ENCODE measurements around the gene ZNF805. TPM values are rescaled to one million over a fixed set of nuclear protein-coding genes. Genes with fewer than 3 reads are reported as not detected.
"Not testable (repeated sequence)": the region's sequence is repeated elsewhere in the genome, so short reads cannot be mapped to it uniquely, and the experiment has no call there.

ZNF805 gene
- total RNA-seq = 10 to 100 TPM in 2 of 4 donors, 1 to 10 TPM in 2; 7.4 to 17.0 (median 10.1) TPM

DNA sequence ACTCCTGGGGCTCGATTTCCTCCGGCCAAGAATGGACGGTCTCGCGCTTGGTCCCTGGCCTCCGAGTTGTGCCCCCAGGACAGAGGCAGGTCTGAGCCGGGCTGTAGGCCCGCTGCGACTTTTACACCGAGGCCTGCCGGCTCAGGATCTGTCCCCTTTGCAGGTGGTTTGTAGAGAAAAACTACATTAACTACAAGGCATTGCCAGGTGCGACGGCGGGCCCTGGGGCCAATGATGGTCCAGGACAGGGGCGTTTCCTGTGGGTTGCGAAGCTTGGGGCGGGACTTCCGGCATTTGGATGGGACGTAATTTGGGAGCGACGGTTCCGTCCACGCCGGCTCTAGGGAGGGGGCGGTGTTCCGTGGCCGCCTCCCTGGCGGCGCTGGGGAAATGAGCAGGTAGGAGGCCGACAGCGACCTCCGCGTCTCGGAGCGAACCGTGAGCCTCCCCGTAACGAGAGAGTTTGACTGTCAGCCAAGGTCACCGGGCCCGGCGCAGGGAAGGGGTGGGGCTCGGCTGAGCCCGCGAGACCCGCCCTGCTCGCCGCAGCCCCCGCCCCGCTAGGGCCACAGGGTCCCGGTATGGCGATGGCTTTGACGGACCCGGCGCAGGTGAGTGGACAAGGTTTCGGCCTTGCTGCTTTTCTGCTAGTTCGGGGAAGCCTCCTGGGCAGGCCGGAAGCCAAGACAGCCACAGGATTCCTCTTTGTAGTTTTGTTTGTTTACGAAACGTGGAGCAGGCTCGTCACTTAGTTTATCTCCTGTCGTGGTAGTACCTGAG is at the start of gene ZNF805:
ZNF805 (plus strand) TSS at position 322 of the 780 bp plus-strand sequence; CDS start at position 582, 260 bp downstream.
- peak; percentile 95 to 99 (median 96) for DNase-seq
- Histone ChIP-seq H3K4me1 (peaks cover 0 to 15% (median 2%) of the 10 kb centered on the region in 4 donors), H3K36me3 (peaks cover 0 to 18% (median 0%) of the 10 kb centered on the region in 3 donors), H3K4me3 (peak within 1 kb of the TSS; percentile 73 to 88 (median 84)), H3K9me3 (no peaks in the 10 kb centered on the region), H3K27me3 (no peaks in the 10 kb centered on the region), H3K27ac (peak within 1 kb of the TSS; percentile 86 to 92 (median 90))
- TF ChIP-seq CTCF (IDR thresholded peaks at IDR 0.05) (peak in 2 of 6 experiments; percentile 23 to 31), POLR2A (IDR thresholded peaks at IDR 0.05) (peak; percentile 51 to 57)

GRCh38 chr19:57191141-57192076 is 49.0 kb upstream of the ZNF805 start, which contains the start of gene ZNF264:
Gene ZNF264 (plus strand): TSS chr19:57191500. CDS start chr19:57191914, 414 bp downstream.
- H3K27me3 ChIP-seq = no peaks in the 10 kb centered on the region
- H3K4me1 ChIP-seq = peaks cover 0 to 13% (median 5%) of the 10 kb centered on the region in 4 donors
- H3K27ac ChIP-seq = peak within 1 kb of the TSS; percentile 70 to 87 (median 86)
- TF ChIP-seq POLR2A (IDR thresholded peaks at IDR 0.05) (no peak), CTCF (IDR thresholded peaks at IDR 0.05) (no peak)
- H3K9me3 ChIP-seq = no peaks in the 10 kb centered on the region
- DNase-seq = peak; percentile 81 to 95 (median 92)
- peak within 1 kb of the TSS; percentile 83 to 93 (median 90) for H3K4me3 ChIP-seq
- peaks cover 0 to 31% (median 3%) of the 10 kb centered on the region in 3 donors for H3K36me3 ChIP-seq

- no peaks in the 10 kb centered on the region for H3K27me3 ChIP-seq
- H3K27ac ChIP-seq = peak overlapping the region; percentile 70 to 87 (median 86)
- TF ChIP-seq CTCF (IDR thresholded peaks at IDR 0.05) (no peak), POLR2A (IDR thresholded peaks at IDR 0.05) (no peak)
These were observed 48.4 kb upstream of the ZNF805 start for GRCh38 chr19:57192077-57192420.

DNA sequence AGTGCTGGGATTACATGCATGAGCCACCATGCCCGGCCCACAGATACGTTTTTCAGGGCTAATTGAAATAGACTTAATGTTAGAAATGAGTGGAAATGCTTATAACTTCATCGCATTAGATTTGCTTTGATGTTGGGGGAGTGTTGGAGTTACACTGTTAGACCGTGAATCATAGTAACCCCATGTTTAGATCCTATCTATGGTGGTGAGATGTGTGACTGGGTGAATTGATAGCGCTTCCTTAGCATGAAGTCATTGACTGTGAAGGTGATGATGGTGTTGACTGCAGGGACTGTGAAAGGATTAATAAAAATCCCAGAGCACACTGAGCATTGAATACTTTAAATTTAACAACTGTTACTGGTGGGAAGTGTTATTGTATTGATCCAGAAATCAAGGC is 47.4 kb upstream of the ZNF805 start:
- Histone ChIP-seq H3K4me1 (peaks cover 0 to 13% (median 5%) of the 10 kb centered on the region in 4 donors), H3K4me3 (peak overlapping the region in 2 of 4 donors; percentile 88 to 93)

More at GRCh38 chr19:57192077-57192420, 48.4 kb upstream of the ZNF805 start:
- H3K4me3 ChIP-seq = peak overlapping the region; percentile 83 to 93 (median 90)
- peaks cover 0 to 13% (median 5%) of the 10 kb centered on the region in 4 donors for H3K4me1 ChIP-seq
- H3K9me3 ChIP-seq = no peaks in the 10 kb centered on the region
- DNase-seq = no peak
- H3K36me3 ChIP-seq = peaks cover 0 to 38% (median 3%) of the 10 kb centered on the region in 3 donors

DNA sequence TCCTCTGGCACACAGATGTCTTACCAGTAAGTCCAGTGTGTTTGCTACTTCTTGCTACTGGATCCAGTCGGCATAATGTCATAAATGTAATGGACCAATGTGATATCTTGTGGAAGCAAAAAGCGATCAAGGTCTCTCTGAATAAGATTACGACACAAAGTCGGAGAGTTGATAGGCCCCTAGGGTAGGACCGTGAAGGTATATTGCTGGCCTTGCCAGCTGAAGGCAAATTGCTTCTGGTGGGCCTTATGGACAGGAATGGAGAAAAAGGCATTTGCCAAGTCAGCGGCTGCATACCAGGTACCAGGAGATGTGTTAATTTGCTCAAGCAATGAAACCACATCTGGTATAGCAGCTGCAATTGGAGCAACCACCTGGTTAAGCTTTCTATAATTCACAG is 42.6 kb upstream of the ZNF805 start:
- H3K9me3 ChIP-seq, DNase-seq, H3K4me1 ChIP-seq, H3K27ac ChIP-seq, H3K27me3 ChIP-seq, H3K4me3 ChIP-seq: not testable (repeated sequence)
- peaks cover 0 to 86% (median 3%) of the 10 kb centered on the region in 3 donors for H3K36me3 ChIP-seq

More for the DNA sequence above, 47.4 kb upstream of the ZNF805 start:
- no peaks in the 10 kb centered on the region for H3K9me3 ChIP-seq
- H3K36me3 ChIP-seq = peaks cover 0 to 47% (median 3%) of the 10 kb centered on the region in 3 donors
- H3K27ac ChIP-seq = no peak overlapping the region
- no peak for DNase-seq
- H3K27me3 ChIP-seq = no peaks in the 10 kb centered on the region
- no peak for TF ChIP-seq CTCF (IDR thresholded peaks at IDR 0.05)
- no peak for TF ChIP-seq POLR2A (IDR thresholded peaks at IDR 0.05)

All from Peyer's patch (tissue), 4 donors.